ENCODE measurements around the gene ADGRG7.
A peak's percentile ranks its signal among the peaks of the same experiment; 100 is the strongest.

Gene ADGRG7

DNA sequence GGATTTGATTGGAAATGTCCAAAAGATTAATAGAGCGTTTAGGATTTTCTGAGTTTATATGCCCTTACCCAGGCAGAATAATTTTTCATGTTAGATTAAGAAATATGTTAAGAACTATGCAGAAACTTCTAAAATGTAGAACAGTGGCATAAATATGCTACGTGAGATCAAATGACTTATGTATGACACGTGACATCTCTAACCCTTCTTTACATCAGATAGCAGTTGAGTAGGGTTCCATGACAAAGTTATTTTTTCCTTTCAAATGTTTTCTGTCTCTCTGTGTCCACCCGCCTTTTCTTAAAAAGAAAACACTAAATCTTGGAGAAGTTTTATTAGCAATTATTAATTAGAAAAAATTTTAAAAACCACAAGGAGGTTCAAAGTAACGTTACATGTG is 91.3 kb downstream of the ADGRG7 start:
- no peak for DNase-seq (ENCODE audit: low spot score)

DNA sequence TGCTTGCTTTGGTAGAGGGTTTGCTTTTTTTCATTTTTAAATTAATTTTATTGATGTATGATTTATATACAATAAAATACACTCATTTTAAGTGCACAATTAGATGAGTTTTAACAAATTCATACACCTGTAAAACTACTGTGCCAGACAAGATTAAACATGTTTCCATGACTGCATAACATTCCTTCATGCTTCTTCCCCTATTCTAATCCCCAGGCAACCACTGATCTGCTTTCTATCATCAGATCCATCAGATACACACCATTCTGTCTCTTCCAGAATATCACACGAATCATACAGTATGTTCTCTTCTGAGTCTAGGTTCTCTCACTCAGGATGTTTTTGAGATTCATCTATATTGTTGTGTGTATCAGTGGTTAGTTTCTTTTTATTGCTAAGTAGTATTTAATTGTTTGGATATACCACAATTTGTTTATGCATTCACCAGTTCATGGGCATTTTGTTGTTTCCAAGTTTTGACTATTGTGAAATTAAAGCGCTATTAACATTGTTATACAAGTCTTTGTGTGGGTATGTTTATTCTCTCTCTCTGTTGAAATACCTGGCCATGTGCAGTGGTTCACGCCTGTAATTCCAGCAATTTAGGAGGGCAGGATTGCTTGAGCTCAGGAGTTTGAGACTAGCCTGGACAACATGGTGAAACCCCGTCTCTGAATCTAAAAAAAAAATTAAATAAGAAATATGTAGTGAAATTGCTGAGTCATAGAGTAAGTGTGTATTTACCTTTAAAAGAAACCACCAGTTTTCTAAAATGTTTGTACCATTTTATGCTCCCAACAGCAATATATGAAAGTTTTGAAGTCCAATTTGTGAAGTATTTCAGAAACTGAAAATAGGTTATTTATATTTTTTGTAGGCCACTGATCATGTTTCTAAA is 92.9 kb downstream of the ADGRG7 start:
- DNase-seq (ENCODE audit: low spot score) = no peak

- DNase-seq (ENCODE audit: low spot score) = no peak
These were observed 93.6 kb downstream of the ADGRG7 start for GRCh38 chr3:100702980-100703345.

- no peak for DNase-seq (ENCODE audit: low spot score)
These were observed 94.5 kb downstream of the ADGRG7 start for GRCh38 chr3:100703865-100704264.

DNA sequence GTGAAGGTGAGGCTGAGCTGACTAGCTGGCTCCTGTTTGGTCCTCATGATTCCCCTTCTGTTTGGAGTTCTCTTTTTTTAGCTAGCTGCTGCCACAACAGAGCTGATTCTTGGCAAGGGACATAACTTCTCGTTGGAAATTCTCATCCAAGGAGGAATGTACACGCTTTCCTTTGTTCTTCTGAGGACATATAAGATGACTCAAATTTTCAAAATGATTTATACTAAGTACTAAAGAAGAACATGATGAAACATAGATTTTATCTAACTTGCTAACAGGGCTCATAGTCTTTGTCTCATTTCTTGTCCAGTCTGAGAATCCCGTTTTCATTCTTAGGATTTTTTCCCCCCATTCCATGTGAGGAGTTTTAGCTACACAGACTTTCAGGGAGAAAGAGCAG is 97.0 kb downstream of the ADGRG7 start:
- no peak for DNase-seq (ENCODE audit: low spot score)

- DNase-seq (ENCODE audit: low spot score) = no peak
These were observed 99.2 kb downstream of the ADGRG7 start for GRCh38 chr3:100708644-100708988.

- DNase-seq (ENCODE audit: low spot score) = peak; percentile 99
These were observed 99.8 kb downstream of the ADGRG7 start, which contains the start of gene TFG for GRCh38 chr3:100708989-100709841. Gene TFG (plus strand): TSS chr3:100709494. CDS start chr3:100713686, 4,192 bp downstream.

DNA sequence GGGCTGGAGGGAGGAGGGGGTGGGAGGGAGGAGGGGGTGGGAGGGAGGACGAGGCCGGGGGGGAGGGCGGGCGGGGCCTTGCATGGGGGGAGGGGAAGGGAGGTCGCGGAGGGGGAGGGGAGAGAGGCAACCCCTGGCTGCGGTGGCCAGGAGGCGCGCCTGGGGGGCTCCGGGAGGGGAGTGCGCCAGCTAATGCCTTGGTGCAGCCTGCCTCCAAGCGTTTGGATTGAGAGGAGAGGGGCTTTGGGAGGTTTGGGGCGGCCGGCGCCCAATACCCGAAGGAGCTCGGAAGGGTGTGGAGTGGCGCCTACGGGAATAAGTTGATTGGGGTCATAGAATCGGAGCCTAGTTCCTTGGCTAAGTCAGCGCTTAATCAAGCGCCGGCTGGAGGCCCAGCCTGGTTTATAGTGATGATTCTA is 100.5 kb downstream of the ADGRG7 start:
- DNase-seq (ENCODE audit: low spot score) = no peak

DNA sequence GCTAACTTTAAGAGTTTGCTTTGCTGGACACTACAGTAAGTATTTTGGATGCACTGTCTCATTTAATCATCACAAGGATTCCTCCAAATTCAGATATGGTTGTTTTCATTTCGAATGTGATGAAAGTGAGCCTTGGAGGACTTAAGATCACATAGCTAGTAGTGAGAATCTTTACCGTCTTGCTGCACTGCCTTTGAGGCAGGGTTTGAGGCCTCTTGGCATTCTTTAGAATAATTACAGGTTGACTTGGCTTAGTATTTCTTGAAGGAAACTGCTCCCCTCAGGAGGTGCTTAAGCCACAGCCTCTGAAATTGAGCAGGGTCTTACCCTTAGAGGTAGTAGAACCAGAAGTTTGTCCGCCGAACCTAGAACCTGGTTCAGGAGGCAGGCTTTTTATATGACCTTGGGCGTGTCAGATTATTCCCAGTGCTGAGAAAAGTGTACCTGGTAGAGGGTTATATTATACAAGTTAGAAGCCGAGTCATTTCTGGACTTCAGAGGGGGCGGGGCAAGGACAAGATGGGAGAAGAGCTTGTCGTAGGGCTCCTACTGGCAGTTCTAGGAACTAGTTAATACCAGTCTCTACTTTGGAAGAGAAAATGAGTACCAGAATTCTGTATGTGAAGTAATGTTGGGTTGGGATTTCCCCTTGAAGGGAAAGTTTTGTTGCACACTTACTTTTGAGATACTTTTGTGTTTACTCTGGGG is 101.0 kb downstream of the ADGRG7 start:
- peak; percentile 62 for DNase-seq (ENCODE audit: low spot score)

DNA sequence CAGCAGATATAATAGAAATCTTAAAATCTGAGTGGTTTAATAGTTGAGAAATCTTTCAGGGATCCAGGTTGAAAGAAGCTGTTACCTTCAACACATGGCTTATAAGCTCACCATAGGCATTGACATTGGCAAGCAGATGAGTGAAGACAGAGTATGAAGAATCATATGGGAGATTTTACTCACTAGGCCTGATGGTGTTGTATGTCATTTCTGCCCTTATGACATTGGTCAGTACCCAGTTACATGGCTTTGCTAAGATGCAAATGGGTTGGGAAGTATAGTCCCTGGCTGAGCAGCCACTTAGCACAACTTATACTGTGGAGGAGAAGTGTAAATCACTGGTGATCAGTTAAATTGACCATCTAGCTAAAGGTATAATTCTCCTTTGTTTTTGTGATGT is 105.8 kb downstream of the ADGRG7 start:
- no peak for DNase-seq (ENCODE audit: low spot score)

- no peak for DNase-seq (ENCODE audit: low spot score)
These were observed 107.7 kb downstream of the ADGRG7 start for GRCh38 chr3:100717063-100717462.

DNA sequence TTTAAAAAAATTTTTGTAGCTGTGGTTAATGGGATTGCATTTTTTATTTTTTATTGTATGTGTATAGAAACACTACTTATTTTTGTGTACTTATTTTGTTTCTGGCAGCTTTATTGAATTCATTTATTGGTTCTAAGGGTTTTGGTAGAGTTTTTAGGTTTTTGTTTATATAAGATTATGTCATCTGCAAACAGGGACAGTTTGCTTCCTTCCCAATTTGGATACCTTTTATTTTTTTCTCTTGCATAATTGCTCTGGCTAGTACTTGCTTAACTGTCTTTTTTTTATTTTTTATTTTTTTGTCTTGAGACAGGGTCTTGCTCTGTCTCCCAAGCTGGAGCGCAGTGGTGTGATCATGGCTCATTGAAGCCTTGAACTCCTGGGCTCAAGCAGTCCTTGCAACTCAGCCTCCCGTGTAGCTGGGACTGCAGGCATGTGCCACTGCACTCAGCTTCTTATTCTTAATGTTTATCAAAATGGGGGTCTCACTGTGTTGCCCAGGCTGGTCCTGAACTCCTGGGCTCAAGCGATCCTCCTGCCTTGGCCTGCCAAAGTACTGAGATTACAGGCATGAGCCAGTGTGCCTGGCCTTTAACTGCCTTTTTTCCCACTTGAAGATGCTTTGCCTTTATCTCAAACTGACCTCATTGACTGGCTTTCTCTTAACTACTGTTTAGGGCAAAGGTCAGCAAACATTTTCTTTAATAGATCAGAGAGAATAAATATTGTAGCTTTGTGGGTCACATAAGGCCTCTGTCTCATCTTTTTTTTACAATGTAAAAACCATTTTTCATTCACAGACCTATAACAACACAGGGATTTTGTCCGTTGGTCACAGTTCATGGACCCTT is 108.5 kb downstream of the ADGRG7 start:
- no peak for DNase-seq (ENCODE audit: low spot score)

GRCh38 chr3:100719136-100719535 is 109.7 kb downstream of the ADGRG7 start:
- DNase-seq (ENCODE audit: low spot score) = no peak

- DNase-seq (ENCODE audit: low spot score) = no peak
These were observed 111.0 kb downstream of the ADGRG7 start for GRCh38 chr3:100720426-100720825.

- DNase-seq (ENCODE audit: low spot score) = no peak
These were observed 116.6 kb downstream of the ADGRG7 start for GRCh38 chr3:100725935-100726513.

DNA sequence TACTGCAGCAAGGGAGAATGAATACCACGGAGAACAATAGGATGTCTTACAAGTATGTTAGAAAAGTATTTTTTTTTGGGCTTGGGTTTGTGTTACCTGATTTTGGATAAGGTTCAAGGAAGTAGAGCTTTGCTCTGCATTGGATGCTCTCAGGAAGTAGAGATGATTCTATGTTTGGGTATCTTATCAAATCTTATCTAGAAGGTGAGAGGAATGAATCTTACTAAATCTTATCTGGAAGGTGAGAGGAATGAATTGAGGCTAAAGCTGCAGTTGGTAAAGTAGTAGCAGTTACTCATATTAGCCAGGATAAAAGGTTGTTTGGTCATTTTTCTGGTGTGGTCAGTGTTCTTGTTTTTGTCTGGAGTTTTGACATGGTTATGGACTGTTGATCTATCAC is 117.3 kb downstream of the ADGRG7 start:
- DNase-seq (ENCODE audit: low spot score) = no peak

GRCh38 chr3:100730524-100730923 is 121.1 kb downstream of the ADGRG7 start:
- DNase-seq (ENCODE audit: low spot score) = no peak

- no peak for DNase-seq (ENCODE audit: low spot score)
These were observed 123.0 kb downstream of the ADGRG7 start for GRCh38 chr3:100732435-100732834.

DNA sequence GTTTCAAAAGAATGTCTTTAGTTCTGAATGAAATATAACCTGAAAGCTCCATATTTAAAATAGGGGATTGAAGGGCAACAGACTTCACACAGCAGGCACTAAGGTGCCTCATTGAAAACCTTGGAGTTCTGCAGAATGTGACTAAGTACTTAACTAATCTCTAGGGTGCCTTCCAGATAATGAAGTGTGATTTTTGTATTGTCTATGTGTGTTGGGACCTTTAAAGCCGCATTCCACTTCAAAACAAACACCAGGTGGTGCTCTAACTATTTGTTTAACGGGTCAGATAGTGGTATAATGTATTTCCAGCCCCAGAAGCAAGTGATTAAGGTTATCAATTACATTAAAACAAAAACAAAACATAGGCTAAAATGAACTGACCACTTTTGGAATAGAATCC is 127.9 kb downstream of the ADGRG7 start:
- DNase-seq (ENCODE audit: low spot score) = no peak

DNA sequence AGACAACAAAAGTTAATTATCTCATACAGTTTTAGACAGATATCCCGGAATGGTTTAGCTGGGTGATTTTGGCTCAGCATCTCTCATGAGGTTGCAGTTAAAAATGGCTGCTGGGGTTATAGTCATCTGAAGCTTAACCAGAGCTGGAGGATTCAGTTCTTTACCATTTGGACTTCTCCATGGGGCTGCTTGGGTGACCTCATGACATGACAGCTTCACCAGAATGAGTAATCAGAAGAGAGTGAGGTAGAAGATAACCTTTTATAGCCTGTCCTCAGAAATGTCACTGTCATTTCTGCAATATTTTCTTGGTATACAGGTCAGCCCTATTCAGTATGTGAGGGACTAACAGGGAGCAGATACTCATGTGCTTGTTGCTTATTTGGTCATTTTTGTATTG is 130.8 kb downstream of the ADGRG7 start:
- DNase-seq (ENCODE audit: low spot score) = no peak

DNA sequence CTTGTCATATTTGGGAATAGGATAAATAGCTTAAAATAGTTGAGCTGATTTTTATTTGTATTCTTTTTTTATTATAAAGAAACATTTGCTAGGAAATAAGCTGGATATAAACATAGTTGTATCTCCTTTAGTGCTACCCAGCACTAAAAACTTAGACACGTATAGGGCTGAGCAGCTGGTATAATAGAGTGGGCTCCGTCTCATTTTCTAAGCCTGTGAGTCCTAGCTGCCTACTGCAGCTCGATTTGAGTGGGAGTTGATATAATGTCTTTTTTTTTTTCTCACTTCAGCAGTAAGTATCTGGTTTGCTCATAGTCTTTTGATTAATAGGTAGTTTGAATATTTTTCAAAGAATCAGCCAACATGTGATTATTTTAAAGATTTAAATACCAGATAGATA is 134.1 kb downstream of the ADGRG7 start:
- no peak for DNase-seq (ENCODE audit: low spot score)

Measured in kidney capillary endothelial cell (primary cell).